GM19240 (cell line): ENCODE results near the gene IGF2BP2.
"Not testable (repeated sequence)": the region's sequence is repeated elsewhere in the genome, so short reads cannot be mapped to it uniquely, and the experiment has no call there.

Experiments used
- DNase-seq: peaks from one replicate; pipeline ENCODE4 v3.0.0; 2011; ENCODE audit warnings: low spot score; ENCODE audit not compliant: insufficient read length

Gene IGF2BP2

DNA sequence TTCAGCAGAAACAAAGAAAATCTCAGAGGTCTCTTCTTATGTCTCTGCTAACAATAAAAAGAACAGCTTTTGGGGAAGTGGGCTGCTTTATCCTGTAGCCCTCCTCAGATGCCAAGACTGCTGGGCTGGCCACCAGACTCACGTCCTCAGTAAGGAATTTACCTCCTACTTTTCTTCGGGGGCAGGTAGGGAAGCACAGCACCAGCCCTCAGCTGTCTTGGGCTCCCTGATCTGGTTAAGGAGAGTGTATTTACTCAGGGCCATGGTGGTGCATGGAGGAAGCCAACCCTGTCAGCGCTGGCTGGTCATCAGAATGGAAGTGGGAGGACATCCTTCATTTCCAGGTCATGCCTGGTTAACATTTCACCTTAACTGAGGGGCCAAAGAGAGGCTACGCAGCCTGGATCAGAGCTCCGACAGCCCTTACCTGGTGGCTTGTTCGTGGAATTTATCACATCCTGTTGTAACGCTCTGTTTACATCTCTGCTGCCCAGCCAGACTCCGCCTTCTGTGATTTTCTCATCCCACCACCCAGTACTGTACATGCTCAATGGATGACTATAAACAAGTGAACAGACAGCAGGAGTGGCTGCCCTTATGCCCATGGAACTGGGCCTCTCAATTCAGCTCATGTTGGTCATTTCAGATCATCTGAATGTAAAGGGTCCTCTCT lies 108.3 kb downstream of the IGF2BP2 start:
- no peak for DNase-seq

DNA sequence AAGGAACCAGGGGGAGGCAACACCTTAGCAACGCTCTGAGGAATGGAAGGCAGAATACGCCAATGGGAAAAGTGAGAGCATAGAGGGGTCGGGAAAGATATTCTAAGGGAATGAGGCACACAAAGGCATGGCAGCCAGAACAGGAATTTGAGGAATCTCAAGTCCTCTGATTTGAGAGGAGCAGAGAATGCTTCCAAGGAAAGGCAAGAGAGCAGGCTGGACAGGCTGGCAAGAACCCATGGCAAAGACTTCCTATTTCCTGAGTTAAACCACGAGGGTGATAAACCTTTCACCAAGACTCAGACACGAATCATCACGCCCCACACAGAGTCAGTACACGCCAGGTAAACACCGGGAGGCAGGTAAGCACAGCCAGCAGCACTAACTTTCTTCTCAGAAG lies 109.8 kb downstream of the IGF2BP2 start:
- no peak for DNase-seq

DNA sequence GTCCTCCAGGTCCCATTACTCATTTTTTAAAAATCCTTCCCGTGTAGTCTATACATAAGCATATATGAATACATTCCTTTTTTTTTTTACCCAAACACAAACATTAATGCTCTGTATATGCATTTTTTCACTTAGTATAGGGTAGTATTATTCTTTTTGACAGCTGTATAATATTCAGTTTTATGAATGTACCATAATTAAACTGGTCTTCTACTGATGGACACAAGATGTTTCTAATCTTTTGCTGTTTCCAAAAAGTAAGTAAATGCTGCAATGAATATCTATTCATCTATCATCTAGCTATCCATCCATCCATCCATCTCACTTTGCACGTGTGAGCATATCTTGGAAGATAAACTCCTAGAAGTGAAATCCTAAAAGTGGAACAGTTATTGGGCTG lies 110.8 kb downstream of the IGF2BP2 start:
- no peak for DNase-seq

- no peak for DNase-seq
Measured at GRCh38 chr3:185713015-185713414, 111.8 kb downstream of the IGF2BP2 start.

- DNase-seq: no peak
Measured at GRCh38 chr3:185712337-185712736, 112.5 kb downstream of the IGF2BP2 start.

GRCh38 chr3:185711255-185711870 lies 113.5 kb downstream of the IGF2BP2 start:
- no peak for DNase-seq

DNA sequence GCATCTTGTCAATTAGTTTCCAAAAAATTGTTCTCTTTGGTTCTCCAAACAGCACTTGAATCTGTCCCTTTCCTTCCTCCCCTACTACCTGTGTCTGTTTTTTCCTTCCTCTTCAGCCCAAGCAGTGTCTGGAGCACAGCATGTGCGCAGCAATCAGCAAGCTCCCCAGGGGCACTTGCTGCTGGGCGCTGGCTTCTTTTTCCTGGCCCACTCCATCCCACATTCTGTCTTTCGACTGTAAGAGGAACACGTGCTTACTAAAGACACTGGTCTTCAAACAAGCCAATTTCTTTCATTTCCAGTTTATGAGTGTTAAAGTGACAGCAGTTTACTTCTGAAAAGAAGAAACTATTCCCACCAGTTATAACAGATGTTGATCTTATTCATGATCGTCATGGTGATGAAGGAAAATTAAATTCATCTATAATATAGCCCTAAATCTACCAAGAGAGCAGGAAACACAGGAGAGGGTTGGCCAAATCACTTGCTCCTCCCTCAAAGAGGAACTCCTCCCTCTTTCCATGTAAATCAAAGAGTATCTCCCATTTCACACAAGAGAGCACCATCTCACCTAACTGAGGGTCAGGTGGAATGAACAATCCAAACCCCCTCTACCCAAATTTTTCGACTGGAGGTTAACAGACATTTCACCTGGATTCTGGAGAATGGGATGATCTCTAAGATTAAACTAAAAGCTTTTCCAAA lies 115.4 kb downstream of the IGF2BP2 start:
- no peak for DNase-seq

DNA sequence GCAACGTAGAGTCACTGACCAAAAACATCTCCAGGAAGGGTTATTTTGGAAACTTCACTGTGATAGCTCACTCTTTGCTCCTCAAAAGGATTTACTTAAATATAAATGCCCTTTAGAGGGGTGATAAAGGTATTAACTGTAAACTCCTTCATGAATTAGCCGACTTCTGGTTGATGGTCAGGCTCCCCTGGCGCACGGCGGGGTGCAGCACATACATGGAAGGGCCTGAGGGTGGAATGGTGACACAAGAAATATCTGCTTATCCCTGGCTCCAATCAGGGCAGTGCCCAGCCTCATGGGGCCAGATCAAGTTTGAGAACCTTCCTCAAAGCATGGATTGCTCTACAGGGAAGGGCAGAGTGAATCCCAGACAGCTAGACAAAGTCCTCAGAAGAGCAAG lies 116.5 kb downstream of the IGF2BP2 start:
- no peak for DNase-seq

DNA sequence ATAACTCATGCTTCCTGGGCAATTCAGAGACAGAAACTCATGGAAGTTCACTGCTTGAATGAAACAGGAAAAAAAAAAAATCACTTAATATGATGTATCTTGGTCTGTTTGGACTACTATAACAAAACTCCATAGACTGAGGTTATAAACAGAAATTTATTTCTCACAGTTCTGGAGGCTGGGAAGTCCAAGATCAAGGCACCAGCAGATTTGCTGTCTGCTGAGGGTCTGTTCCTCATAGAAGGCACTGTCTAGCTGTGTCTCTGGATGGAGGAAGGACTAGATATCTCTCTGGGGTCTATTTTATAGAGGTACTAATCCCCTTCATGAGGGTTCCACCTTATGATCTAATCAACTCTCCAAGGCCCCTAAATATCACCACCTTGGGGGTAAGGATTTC lies 119.3 kb downstream of the IGF2BP2 start:
- DNase-seq: no peak

DNA sequence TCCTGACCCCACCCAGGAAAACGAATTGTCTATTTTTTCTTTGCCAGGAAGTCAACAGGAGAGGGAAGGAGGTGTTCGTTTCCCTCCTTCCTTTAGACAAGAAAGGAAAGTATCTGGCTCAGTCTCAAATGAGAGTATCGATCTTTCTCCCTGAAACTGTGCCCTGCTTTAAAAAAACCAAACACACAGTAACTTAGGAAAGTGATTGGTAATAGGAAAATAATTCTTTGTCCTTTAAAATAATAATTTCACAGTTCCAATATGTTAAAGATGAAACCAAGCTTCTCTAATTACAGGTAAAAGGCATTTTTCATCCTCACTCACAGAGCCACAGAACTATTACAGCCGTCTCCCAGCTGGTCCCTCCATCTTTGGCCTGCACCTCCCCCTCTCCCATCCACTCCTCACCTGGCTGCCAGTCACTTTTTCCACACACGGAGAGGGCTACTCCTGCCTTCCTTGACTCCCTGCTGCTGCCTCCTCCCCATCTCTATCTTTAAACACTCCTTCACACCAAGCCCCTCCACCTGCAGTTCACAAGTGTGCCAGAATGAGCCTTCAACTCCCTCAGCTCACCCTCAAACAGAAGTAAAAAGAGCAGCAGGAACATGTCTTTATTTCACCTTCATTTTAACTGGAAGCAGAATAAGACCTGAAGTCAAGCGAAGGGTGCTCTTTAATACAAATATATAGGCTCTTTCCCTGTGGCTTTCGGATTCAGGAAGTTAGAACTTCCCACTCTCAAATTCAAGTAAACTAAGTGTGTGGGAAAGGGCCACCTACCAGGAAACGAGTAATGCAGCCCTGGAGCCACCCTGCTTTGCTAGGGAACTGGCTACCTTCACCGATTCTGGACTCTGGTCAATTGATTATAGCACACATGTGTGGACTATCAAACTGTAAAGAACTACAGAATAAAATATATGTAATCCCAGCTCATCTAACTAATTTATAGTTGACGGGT lies 122.3 kb downstream of the IGF2BP2 start:
- DNase-seq: no peak

- no peak for DNase-seq
Measured at GRCh38 chr3:185701611-185702261, 123.1 kb downstream of the IGF2BP2 start.

GRCh38 chr3:185699927-185700326 lies 124.9 kb downstream of the IGF2BP2 start:
- no peak for DNase-seq

- DNase-seq: not testable (repeated sequence)
Measured at GRCh38 chr3:185697228-185697627, 127.6 kb downstream of the IGF2BP2 start.

GRCh38 chr3:185696039-185696438 lies 128.8 kb downstream of the IGF2BP2 start:
- no peak for DNase-seq

DNA sequence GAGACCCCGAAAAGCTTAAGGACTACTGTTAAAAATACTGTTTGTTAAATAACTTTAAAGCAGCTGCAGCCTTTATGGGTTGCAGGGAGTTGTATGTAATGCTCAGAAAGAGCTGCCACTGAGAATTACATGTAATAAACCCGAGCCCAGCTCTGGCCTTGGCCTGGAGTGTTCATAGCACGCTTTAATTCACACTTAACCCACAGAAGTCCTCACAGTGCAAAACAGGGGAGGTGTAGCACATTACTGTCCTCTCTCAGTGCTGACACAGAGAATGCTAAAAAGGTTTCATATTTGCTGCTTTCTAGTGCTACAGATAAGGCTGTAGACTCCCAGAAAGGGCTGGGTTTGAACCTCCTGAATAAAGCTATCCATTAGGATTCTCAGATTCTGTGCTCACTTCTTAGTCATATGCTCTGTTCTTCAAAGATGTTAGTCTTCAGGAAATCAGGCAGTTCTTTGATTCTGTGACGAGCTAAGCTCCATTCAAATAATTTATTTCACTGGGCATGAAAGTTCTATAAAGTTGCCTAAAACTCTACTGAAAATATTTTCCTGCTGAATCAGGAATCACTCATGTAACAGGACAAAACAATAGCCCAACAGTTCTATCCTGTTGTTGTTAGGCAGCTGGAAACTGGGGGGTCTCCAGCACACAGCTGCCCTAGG lies 130.7 kb downstream of the IGF2BP2 start:
- DNase-seq: no peak

- DNase-seq: no peak
Measured at GRCh38 chr3:185691622-185692021, 133.2 kb downstream of the IGF2BP2 start.

GRCh38 chr3:185687271-185687878 lies 137.5 kb downstream of the IGF2BP2 start:
- DNase-seq: no peak

DNA sequence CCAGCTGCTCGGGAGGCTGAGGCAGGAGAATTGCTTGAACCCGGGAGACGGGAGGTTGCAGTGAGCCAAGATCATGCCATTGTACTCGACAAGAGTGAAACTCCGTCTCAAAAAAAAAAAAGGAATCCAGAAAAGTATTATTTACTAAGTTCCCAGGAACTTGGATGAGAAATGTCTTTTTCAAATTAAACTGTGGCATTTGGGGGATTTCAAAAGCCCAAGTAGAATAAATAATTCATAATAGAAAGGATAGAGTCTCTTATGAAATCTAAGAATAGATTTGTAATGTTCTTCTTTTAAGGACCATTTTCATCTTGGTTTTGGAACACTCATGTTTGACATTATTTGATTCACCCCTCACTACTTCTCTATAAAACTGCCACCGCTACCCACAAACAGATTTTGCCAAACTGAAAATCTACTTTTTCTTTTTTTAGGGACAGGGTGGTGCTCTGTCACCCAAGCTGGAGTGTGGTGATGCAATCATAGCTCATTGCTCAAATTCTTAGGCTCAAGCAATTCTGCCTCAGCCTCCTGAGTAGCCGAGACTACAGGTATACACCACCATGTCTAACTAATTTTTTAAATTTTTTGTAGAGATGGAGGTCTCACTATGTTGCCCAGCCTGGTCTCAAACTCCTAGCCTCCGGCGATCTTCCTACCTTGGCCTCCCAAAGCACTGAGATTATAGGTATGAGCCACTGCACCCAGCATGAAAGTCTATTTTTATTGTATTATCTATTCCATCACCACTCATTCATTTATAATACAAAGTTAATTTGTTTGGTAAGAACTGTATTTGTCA lies 139.4 kb downstream of the IGF2BP2 start:
- no peak for DNase-seq

GRCh38 chr3:185680231-185680630 lies 144.6 kb downstream of the IGF2BP2 start:
- DNase-seq: no peak
